GM13976 (cell line): Measurements from ENCODE around the gene TMEM139.

Experiments
- DNase-seq: peaks from one replicate; pipeline ENCODE4 v3.0.0; 2012; ENCODE audit warnings: low spot score
- CTCF ChIP-seq: IDR thresholded peaks from 2 replicates; pipeline ENCODE4 v1.5.1; 2012; ENCODE audit warnings: borderline replicate concordance, mild to moderate bottlenecking; ENCODE audit not compliant: insufficient read depth; ENCODE audit errors: extremely low read depth, missing control alignments, control extremely low read depth
- in situ Hi-C: fragments of 300-500 bp; cut with MboI; formaldehyde crosslinking; loops from one replicate; pipeline ENCODE4 v1.12.0; 2022; ENCODE audit warnings: low sequenced_read_pairs, mixed read lengths, inconsistent platforms; ENCODE audit not compliant: unreplicated experiment

Gene TMEM139

GRCh38 chr7:143247372-143247771 lies 37.4 kb upstream of the TMEM139 start:
- no peak for DNase-seq
- in situ Hi-C loops, result loop anchor here (25.0 kb wide), 1 partner anchor 165 kb away; the partner anchor contains the start of gene EPHA1

GRCh38 chr7:143248761-143249354 lies 35.9 kb upstream of the TMEM139 start:
- DNase-seq, result no peak
- in situ Hi-C loops, result loop anchor here (25.0 kb wide), 1 partner anchor 163 kb away; the partner anchor contains the start of gene EPHA1

More at GRCh38 chr7:143247372-143247771, 37.4 kb upstream of the TMEM139 start:
- TF ChIP-seq CTCF, result no peak

GRCh38 chr7:143250199-143250598 lies 34.6 kb upstream of the TMEM139 start:
- no peak for TF ChIP-seq CTCF
- no peak for DNase-seq
- in situ Hi-C loops, result loop anchor here (25.0 kb wide), 1 partner anchor 587 kb away; no protein-coding TSS in a partner anchor

More at GRCh38 chr7:143248761-143249354, 35.9 kb upstream of the TMEM139 start:
- no peak for TF ChIP-seq CTCF

- in situ Hi-C loops, result loop anchor here (25.0 kb wide), 1 partner anchor 586 kb away; no protein-coding TSS in a partner anchor
- TF ChIP-seq CTCF, result no peak
Measured at GRCh38 chr7:143250822-143251221, 33.9 kb upstream of the TMEM139 start.

GRCh38 chr7:143252006-143252405 lies 32.8 kb upstream of the TMEM139 start:
- no peak for DNase-seq
- no peak for TF ChIP-seq CTCF
- in situ Hi-C loops, result loop anchor here (25.0 kb wide), 1 partner anchor 585 kb away; no protein-coding TSS in a partner anchor

More at GRCh38 chr7:143250822-143251221, 33.9 kb upstream of the TMEM139 start:
- DNase-seq, result no peak

GRCh38 chr7:143255564-143255963 lies 29.2 kb upstream of the TMEM139 start:
- TF ChIP-seq CTCF, result no peak
- no peak for DNase-seq
- in situ Hi-C loops, result loop anchor here (25.0 kb wide), 1 partner anchor 582 kb away; no protein-coding TSS in a partner anchor

GRCh38 chr7:143256325-143256724 lies 28.4 kb upstream of the TMEM139 start:
- in situ Hi-C loops, result loop anchor here (25.0 kb wide), 1 partner anchor 581 kb away; no protein-coding TSS in a partner anchor
- DNase-seq, result no peak
- TF ChIP-seq CTCF, result no peak
